AG08395 (cell line): ENCODE data around the gene MMP1.
"Not testable (repeated sequence)": the region's sequence is repeated elsewhere in the genome, so short reads cannot be mapped to it uniquely, and the experiment has no call there.

Experiments used
- DNase-seq: peaks from one replicate; pipeline ENCODE4 v3.0.0; 2012; ENCODE audit warnings: mixed read lengths, low spot score

The MMP1 gene

GRCh38 chr11:102760344-102761035 lies 37.5 kb downstream of the MMP1 start:
- DNase-seq, result peak; percentile 90

GRCh38 chr11:102757823-102758549 lies 40.0 kb downstream of the MMP1 start:
- peak; percentile 20 for DNase-seq

- no peak for DNase-seq
Observed at GRCh38 chr11:102753267-102753666, 44.7 kb downstream of the MMP1 start.

- DNase-seq, result no peak
Observed at GRCh38 chr11:102751673-102752072, 46.3 kb downstream of the MMP1 start.

GRCh38 chr11:102749101-102749722 lies 48.7 kb downstream of the MMP1 start:
- no peak for DNase-seq

- not testable (repeated sequence) for DNase-seq
Observed at GRCh38 chr11:102746746-102747578, 51.0 kb downstream of the MMP1 start.
